K562 (cell line): ENCODE results near the gene CTSD.

Experiments used
- CHD4 ChIP-seq: fragments of 200-600 bp; sonication (generic); IDR thresholded peaks from 3 replicates; pipeline ENCODE4 v1.6.1; 2012; ENCODE audit warnings: low read depth, mild to moderate bottlenecking, mixed read lengths, low read length, inconsistent platforms; ENCODE audit not compliant: insufficient read depth, insufficient replicate concordance, poor library complexity, severe bottlenecking
- EGR1 ChIP-seq: fragments of 450-650 bp; conservative IDR thresholded peaks from 2 replicates; pipeline ENCODE4 v1.6.1; 2017; ENCODE audit warnings: mild to moderate bottlenecking
- EZH2 ChIP-seq: IDR thresholded peaks from 2 replicates; pipeline ENCODE4 v1.6.1; 2012; ENCODE audit warnings: low read depth, mild to moderate bottlenecking, inconsistent platforms, low read length, borderline replicate concordance
- FOXK2 ChIP-seq, 2 experiments: fragments of 450-650 bp; IDR thresholded peaks in 1 of 2; conservative IDR thresholded peaks in 1 of 2; 2 replicates each; pipeline ENCODE4 v1.6.1; 2016; ENCODE audit warnings: low read depth in 2 of 2, mild to moderate bottlenecking in 1 of 2
- HMG20B ChIP-seq: fragments of 250-450 bp; sonication (Bioruptor Pico); IDR thresholded peaks from 2 replicates; pipeline ENCODE4 v1.5.0; 2021; ENCODE audit warnings: mild to moderate bottlenecking
- KLF13 ChIP-seq: fragments of 450-650 bp; IDR thresholded peaks from 2 replicates; pipeline ENCODE4 v1.6.1; 2016; ENCODE audit warnings: missing genetic modification characterization, low read depth, mild to moderate bottlenecking, missing compliant biosample characterization, moderate library complexity, borderline replicate concordance
- SP1 ChIP-seq: sonication (generic); formaldehyde crosslinking; IDR thresholded peaks from 2 replicates; pipeline ENCODE4 v1.8.1; 2022; ENCODE audit warnings: mild to moderate bottlenecking, missing genetic modification reagents
- TBL1XR1 ChIP-seq, 2 experiments: IDR thresholded peaks; 2 replicates each; pipeline ENCODE4 v1.6.1; 2012; ENCODE audit warnings: improper control_type of control experiment in 2 of 2, low read length in 2 of 2, mild to moderate bottlenecking in 1 of 2
- YY1 ChIP-seq, 3 experiments: IDR thresholded peaks; 2 replicates each; pipeline ENCODE4 v1.6.1; 2011; ENCODE audit warnings: low read length in 2 of 3, mild to moderate bottlenecking in 2 of 3, moderate library complexity in 2 of 3, borderline replicate concordance in 1 of 3, control low read depth in 1 of 3, low read depth in 1 of 3; ENCODE audit not compliant: insufficient read depth in 3 of 3, insufficient replicate concordance in 2 of 3, control insufficient read depth in 1 of 3, insufficient read length in 1 of 3; ENCODE audit errors: extremely low read depth in 1 of 3
- TF ChIP-seq, protein P1 (sequence below), 2 experiments: fragments of 450-650 bp; conservative IDR thresholded peaks; 2 replicates each; pipeline ENCODE4 v1.6.1; 2017; ENCODE audit warnings: mild to moderate bottlenecking in 2 of 2, moderate library complexity in 2 of 2
- TF ChIP-seq, protein P2 (sequence below), 3 experiments: IDR thresholded peaks in 2 of 3; conservative IDR thresholded peaks in 1 of 3; 2 replicates each; pipeline ENCODE4 v1.5.1; 2011 to 2012; ENCODE audit warnings: low read length in 3 of 3, mild to moderate bottlenecking in 3 of 3, control low read depth in 2 of 3, improper control_type of control experiment in 1 of 3, inconsistent platforms in 1 of 3, low read depth in 1 of 3, mixed read lengths in 1 of 3, moderate library complexity in 1 of 3; ENCODE audit not compliant: insufficient read depth in 2 of 3

DNA sequence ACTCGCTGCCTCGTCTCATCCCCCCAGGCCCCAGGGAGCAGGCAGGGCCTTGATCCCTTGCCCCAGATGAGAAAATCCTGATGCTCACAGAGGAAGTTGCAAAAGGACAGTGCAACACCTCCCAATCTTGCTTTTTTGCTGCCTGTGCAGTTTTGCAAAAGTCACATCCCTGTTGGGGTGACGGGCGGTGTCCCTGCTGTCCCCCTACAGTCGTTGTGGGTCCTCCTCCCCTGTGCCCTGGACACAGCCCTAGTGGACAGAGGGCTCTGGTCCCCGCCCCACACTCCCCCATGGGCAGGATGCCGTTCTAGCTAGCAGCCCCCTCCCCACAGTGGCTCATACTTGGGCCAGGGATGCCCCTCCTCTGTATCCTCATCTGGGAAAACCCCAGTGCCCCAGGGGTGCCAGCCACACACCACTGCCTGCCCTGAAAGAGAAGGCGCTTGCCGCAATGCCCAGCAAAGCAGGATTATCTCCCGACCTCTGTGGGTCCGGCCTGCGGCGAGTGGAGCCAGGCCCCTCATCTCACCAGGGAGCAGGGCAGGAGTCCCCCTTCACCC is 18.4 kb upstream of the CTSD start:
- TF ChIP-seq EGR1 (no peak), EZH2 (no peak), HMG20B (CRISPR knock-in tag) (no peak), YY1 (IDR thresholded peaks at IDR 0.05; ENCODE audit: borderline replicate concordance in 1 of 3, control insufficient read depth in 1 of 3, extremely low read depth in 1 of 3, insufficient read depth in 3 of 3, insufficient read length in 1 of 3, insufficient replicate concordance in 2 of 3, low read depth in 1 of 3, low read length in 2 of 3) (no peak), TBL1XR1 (IDR thresholded peaks at IDR 0.05; ENCODE audit: low read length in 2 of 2) (no peak), CHD4 (no peak), KLF13 (tag) (no peak), SP1 (no peak), FOXK2 (conservative IDR thresholded peaks at IDR 0.05 in 1 of 2, IDR thresholded peaks at IDR 0.05 in 1 of 2; ENCODE audit: low read depth in 2 of 2) (no peak)
- TF ChIP-seq, protein P1, sequence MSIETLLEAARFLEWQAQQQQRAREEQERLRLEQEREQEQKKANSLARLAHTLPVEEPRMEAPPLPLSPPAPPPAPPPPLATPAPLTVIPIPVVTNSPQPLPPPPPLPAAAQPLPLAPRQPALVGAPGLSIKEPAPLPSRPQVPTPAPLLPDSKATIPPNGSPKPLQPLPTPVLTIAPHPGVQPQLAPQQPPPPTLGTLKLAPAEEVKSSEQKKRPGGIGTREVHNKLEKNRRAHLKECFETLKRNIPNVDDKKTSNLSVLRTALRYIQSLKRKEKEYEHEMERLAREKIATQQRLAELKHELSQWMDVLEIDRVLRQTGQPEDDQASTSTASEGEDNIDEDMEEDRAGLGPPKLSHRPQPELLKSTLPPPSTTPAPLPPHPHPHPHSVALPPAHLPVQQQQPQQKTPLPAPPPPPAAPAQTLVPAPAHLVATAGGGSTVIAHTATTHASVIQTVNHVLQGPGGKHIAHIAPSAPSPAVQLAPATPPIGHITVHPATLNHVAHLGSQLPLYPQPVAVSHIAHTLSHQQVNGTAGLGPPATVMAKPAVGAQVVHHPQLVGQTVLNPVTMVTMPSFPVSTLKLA (conservative IDR thresholded peaks at IDR 0.05), result no peak
- TF ChIP-seq, protein P2, sequence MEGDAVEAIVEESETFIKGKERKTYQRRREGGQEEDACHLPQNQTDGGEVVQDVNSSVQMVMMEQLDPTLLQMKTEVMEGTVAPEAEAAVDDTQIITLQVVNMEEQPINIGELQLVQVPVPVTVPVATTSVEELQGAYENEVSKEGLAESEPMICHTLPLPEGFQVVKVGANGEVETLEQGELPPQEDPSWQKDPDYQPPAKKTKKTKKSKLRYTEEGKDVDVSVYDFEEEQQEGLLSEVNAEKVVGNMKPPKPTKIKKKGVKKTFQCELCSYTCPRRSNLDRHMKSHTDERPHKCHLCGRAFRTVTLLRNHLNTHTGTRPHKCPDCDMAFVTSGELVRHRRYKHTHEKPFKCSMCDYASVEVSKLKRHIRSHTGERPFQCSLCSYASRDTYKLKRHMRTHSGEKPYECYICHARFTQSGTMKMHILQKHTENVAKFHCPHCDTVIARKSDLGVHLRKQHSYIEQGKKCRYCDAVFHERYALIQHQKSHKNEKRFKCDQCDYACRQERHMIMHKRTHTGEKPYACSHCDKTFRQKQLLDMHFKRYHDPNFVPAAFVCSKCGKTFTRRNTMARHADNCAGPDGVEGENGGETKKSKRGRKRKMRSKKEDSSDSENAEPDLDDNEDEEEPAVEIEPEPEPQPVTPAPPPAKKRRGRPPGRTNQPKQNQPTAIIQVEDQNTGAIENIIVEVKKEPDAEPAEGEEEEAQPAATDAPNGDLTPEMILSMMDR (IDR thresholded peaks at IDR 0.05 in 2 of 3, conservative IDR thresholded peaks at IDR 0.05 in 1 of 3; ENCODE audit: insufficient read depth in 2 of 3, low read depth in 1 of 3, low read length in 3 of 3), result no peak
